CD14-positive monocyte (primary cell): ENCODE measurements around the gene EPHA4. TPM values are rescaled to one million over a fixed set of nuclear protein-coding genes. Genes with fewer than 3 reads are reported as not detected.

Source experiments
- DNase-seq, 3 donors: peaks; one replicate each; pipeline ENCODE4 v3.0.0-alpha.2; 2011 to 2022
- H2AFZ ChIP-seq: 2 replicates; pipeline ENCODE4 v1.6.0; 2012; ENCODE audit warnings: mild to moderate bottlenecking, low read depth, low read length, inconsistent platforms; ENCODE audit not compliant: insufficient read depth, poor library complexity, severe bottlenecking
- H3K27ac ChIP-seq, 2 donors: 1 replicate in 1 of 2; 2 replicates in 1 of 2; pipeline ENCODE4 v1.5.1; 2012 to 2013; ENCODE audit warnings: low read length in 2 of 2, control low read depth in 1 of 2, inconsistent platforms in 1 of 2, low read depth in 1 of 2, mild to moderate bottlenecking in 1 of 2
- H3K27me3 ChIP-seq, 2 donors: one replicate each; pipeline versions ENCODE4 v1.6.0 to v1.6.1; 2011 to 2013; ENCODE audit warnings: low read length in 2 of 2; ENCODE audit not compliant: control insufficient read depth in 2 of 2, insufficient read depth in 2 of 2
- H3K36me3 ChIP-seq, 2 donors: replicated peaks in 1 of 2; 1 replicate in 1 of 2; 2 replicates in 1 of 2; pipeline versions ENCODE4 v1.5.1 to v1.6.1; 2012 to 2013; ENCODE audit warnings: low read length in 2 of 2, control low read depth in 1 of 2, inconsistent platforms in 1 of 2, mild to moderate bottlenecking in 1 of 2; ENCODE audit not compliant: insufficient read depth in 2 of 2, control insufficient read depth in 1 of 2
- H3K4me1 ChIP-seq, 2 donors: 1 replicate in 1 of 2; 2 replicates in 1 of 2; pipeline versions ENCODE4 v1.5.1 to v1.6.1; 2012 to 2013; ENCODE audit warnings: low read length in 2 of 2, control low read depth in 1 of 2, inconsistent platforms in 1 of 2, mild to moderate bottlenecking in 1 of 2, moderate library complexity in 1 of 2; ENCODE audit not compliant: insufficient read depth in 2 of 2, control insufficient read depth in 1 of 2
- H3K4me2 ChIP-seq: replicated peaks from 2 replicates; pipeline ENCODE3; 2012; ENCODE audit warnings: low read length, moderate library complexity, mild to moderate bottlenecking; ENCODE audit not compliant: poor library complexity, severe bottlenecking; ENCODE audit errors: extremely low read depth
- H3K4me3 ChIP-seq, 3 experiments: fragments of 200-600 bp in 1 of 3; sonication (generic) in 1 of 3; replicated peaks in 1 of 3; 1 replicate in 2 of 3; 2 replicates in 1 of 3; pipeline ENCODE4 v1.5.1; 2011 to 2013; ENCODE audit warnings: low read length in 3 of 3, mild to moderate bottlenecking in 3 of 3, control low read depth in 2 of 3, low read depth in 2 of 3, inconsistent platforms in 1 of 3, moderate library complexity in 1 of 3
- H3K79me2 ChIP-seq: 2 replicates; pipeline ENCODE4 v1.6.0; 2012; ENCODE audit warnings: mild to moderate bottlenecking, control low read depth, inconsistent platforms, low read length, moderate library complexity; ENCODE audit not compliant: insufficient read depth
- H3K9ac ChIP-seq: 2 replicates; pipeline ENCODE4 v1.6.0; 2017; ENCODE audit warnings: low read length, mild to moderate bottlenecking; ENCODE audit not compliant: insufficient read depth, poor library complexity, severe bottlenecking
- H3K9me3 ChIP-seq, 2 donors: replicated peaks in 1 of 2; 1 replicate in 1 of 2; 2 replicates in 1 of 2; pipeline versions ENCODE4 v1.5.1 to v1.6.1; 2012 to 2013; ENCODE audit warnings: low read length in 2 of 2, control low read depth in 1 of 2; ENCODE audit not compliant: control insufficient read depth in 1 of 2, insufficient read depth in 1 of 2
- H4K20me1 ChIP-seq: 2 replicates; pipeline ENCODE4 v1.6.0; 2012; ENCODE audit warnings: mild to moderate bottlenecking, low read length, control low read depth, moderate library complexity; ENCODE audit not compliant: insufficient read depth
- H3K27ac Mint-ChIP-seq, 7 donors: one replicate each; pipeline ENCODE4 v1.8.0; 2020; ENCODE audit warnings: mild to moderate bottlenecking in 7 of 7, mixed read lengths in 7 of 7, moderate library complexity in 6 of 7, inconsistent platforms in 2 of 7
- H3K27me3 Mint-ChIP-seq, 3 donors: one replicate each; pipeline ENCODE4 v1.8.0; 2021 to 2022; ENCODE audit warnings: low read depth in 3 of 3, mild to moderate bottlenecking in 3 of 3, mixed read lengths in 3 of 3, moderate library complexity in 3 of 3, inconsistent platforms in 1 of 3
- H3K36me3 Mint-ChIP-seq, 2 donors: one replicate each; pipeline ENCODE4 v1.8.0; 2020; ENCODE audit warnings: mixed read lengths in 2 of 2, inconsistent platforms in 1 of 2, mild to moderate bottlenecking in 1 of 2
- H3K4me1 Mint-ChIP-seq: one replicate; pipeline ENCODE4 v1.8.0; 2020; ENCODE audit warnings: mild to moderate bottlenecking, mixed read lengths
- H3K4me3 Mint-ChIP-seq, 2 donors: one replicate each; pipeline ENCODE4 v1.8.0; 2020; ENCODE audit warnings: mild to moderate bottlenecking in 2 of 2, mixed read lengths in 2 of 2, moderate library complexity in 1 of 2
- H3K9me3 Mint-ChIP-seq, 7 donors: one replicate each; pipeline ENCODE4 v1.8.0; 2020 to 2022; ENCODE audit warnings: mixed read lengths in 7 of 7, mild to moderate bottlenecking in 6 of 7, moderate library complexity in 6 of 7, inconsistent platforms in 2 of 7
- CTCF ChIP-seq: fragments of 200-600 bp; IDR thresholded peaks from one replicate; pipeline ENCODE4 v1.8.0; 2022; ENCODE audit warnings: antibody characterized with exemption, mild to moderate bottlenecking
- WGBS: methylation state at CpG from one replicate; pipeline ENCODE4 v1.1.5; 2013; ENCODE audit warnings: missing lambda C conversion rate; ENCODE audit not compliant: insufficient coverage; 5-methylcytosine and 5-hydroxymethylcytosine counted together
- intact Hi-C, 2 donors: fragments of 100-400 bp; cut with micrococcal nuclease; formaldehyde crosslinking; loops; one replicate each; pipeline versions ENCODE4 v1.15.0 to v1.15.1; 2023
- polyA plus RNA-seq, 3 donors: library from polyadenylated mRNA; depleted of rRNA in 1 of 3; unstranded in 2 of 3; stranded (reverse) in 1 of 3; fragments of 300-500 nt in 2 of 3; fragments of >200 nt in 1 of 3; fragmentation: Illumina TruSeq in 2 of 3; gene quantifications; 1 replicate in 2 of 3; 2 replicates in 1 of 3; pipeline ENCODE4 v1.2.3, GENCODE V29; 2012 to 2021

Gene EPHA4
- polyA plus RNA-seq, 3 donors: 0.15 to 0.31 TPM; not detected in 1

DNA sequence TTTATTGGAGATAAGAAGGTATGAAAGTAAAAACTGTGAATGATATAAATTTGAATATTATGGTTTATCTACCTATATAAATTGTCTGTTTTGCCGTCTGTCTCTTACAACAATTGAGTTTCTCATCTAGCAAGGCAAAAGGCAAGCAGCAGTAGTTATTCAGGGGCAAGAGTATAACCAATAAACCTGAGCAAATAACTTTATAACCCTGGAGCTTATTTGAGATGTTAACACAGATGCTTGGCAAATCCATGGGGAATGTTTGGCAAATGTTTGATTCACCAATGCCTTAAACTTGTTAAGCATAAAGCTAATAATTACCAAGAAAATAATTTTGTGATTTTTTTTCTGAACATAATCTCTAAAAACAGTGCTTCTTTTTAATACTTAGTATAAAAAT is 9.9 kb upstream of the EPHA4 start:
- Histone ChIP-seq H4K20me1 (no peaks in the 10 kb centered on the region), H3K4me3 (no peak overlapping the region), H3K79me2 (no peaks in the 10 kb centered on the region), H3K9me3 (no peaks in the 10 kb centered on the region), H3K4me1 (no peaks in the 10 kb centered on the region), H3K27ac (no peak overlapping the region), H3K4me2 (no peak overlapping the region), H3K27me3 (peaks cover 5 to 11% of the 10 kb centered on the region in 2 donors), H3K9ac (no peak overlapping the region), H3K36me3 (no peaks in the 10 kb centered on the region), H2AFZ (no peak overlapping the region)
- Mint-ChIP-seq H3K36me3 (no peaks in the 10 kb centered on the region), H3K4me1 (no peaks in the 10 kb centered on the region), H3K27me3 (peaks cover 7 to 14% (median 9%) of the 10 kb centered on the region in 3 donors), H3K27ac (no peak overlapping the region), H3K9me3 (no peaks in the 10 kb centered on the region), H3K4me3 (no peak overlapping the region)
- TF ChIP-seq CTCF: no peak
- intact Hi-C loops: no loop called here
- no peak for DNase-seq
- WGBS: no CpG with 5 or more reads among the region's 1 CpG

DNA sequence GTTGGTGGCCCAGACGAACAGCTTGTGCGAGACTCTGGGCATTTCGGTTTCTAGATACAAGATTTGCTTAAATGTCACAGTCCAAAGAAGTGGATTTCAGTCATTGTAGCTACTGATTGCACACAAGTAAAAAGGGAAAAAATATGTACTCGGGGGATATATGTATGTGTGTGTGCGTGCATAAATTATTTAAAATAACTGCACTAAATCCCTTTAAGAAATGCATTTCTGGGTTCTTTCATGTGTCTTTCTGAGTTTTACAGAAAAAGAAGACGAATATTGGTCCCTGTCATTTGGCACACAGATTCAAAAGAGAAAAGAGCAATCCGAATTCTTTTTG is 2.1 kb upstream of the EPHA4 start:
- no peaks in the 10 kb centered on the region for H3K79me2 ChIP-seq
- H4K20me1 ChIP-seq: no peaks in the 10 kb centered on the region
- peaks cover 0 to 27% of the 10 kb centered on the region in 2 donors for H3K9me3 ChIP-seq
- H3K27ac ChIP-seq: no peak overlapping the region
- DNase-seq: no peak
- H3K36me3 ChIP-seq: no peaks in the 10 kb centered on the region
- WGBS: 8% methylated on average over 4 of the region's 7 CpGs
- Mint-ChIP-seq H3K27me3 (peaks cover 60 to 73% (median 64%) of the 10 kb centered on the region in 3 donors), H3K36me3 (peaks cover 10 to 25% of the 10 kb centered on the region in 2 donors), H3K4me1 (peaks cover 36% of the 10 kb centered on the region), H3K4me3 (peak overlapping the region; percentile 71 to 95), H3K9me3 (peaks cover 0 to 31% (median 20%) of the 10 kb centered on the region in 7 donors), H3K27ac (peak overlapping the region in 1 of 7 donors; percentile 38)
- no peak overlapping the region for H3K9ac ChIP-seq
- no peak for TF ChIP-seq CTCF
- peak overlapping the region; percentile 97 for H3K4me2 ChIP-seq
- H3K27me3 ChIP-seq: peaks cover 45 to 70% of the 10 kb centered on the region in 2 donors
- H3K4me3 ChIP-seq: peak overlapping the region in 1 of 3 experiments; percentile 82
- H2AFZ ChIP-seq: peak overlapping the region; percentile 89
- intact Hi-C loops: loop anchor here in 1 of 2 donors (5.0 kb wide), 1 partner anchor 1837 kb away; no protein-coding TSS in a partner anchor
- H3K4me1 ChIP-seq: peaks cover 33 to 39% of the 10 kb centered on the region in 2 donors
